ENCODE data around the gene LAGE3.
A peak's percentile ranks its signal among the peaks of the same experiment; 100 is the strongest.

LAGE3 gene

GRCh38 chrX:154430916-154431315 lies 48.2 kb downstream of the LAGE3 start:
- H3K4me3 ChIP-seq (ENCODE audit: low read length in 2 of 2): no peak overlapping the region
- no peak overlapping the region for H3K4me2 ChIP-seq (ENCODE audit: insufficient read depth, low read length, poor library complexity, severe bottlenecking)
- no peak overlapping the region for H3K14ac ChIP-seq (ENCODE audit: low read length)
- peaks cover 0 to 6% of the 10 kb centered on the region in 2 donors for H3K4me1 ChIP-seq (ENCODE audit: control insufficient read depth in 2 of 2, insufficient read depth in 1 of 2, low read depth in 1 of 2, low read length in 2 of 2)
- no peak overlapping the region for H2BK12ac ChIP-seq (ENCODE audit: low read length)
- H4K91ac ChIP-seq (ENCODE audit: low read depth, low read length, poor library complexity): no peak overlapping the region
- no peak overlapping the region for H3K4ac ChIP-seq (ENCODE audit: low read length)
- no peak overlapping the region for H3K23ac ChIP-seq (ENCODE audit: low read depth, low read length, poor library complexity)
- no peak overlapping the region for H2AK5ac ChIP-seq (ENCODE audit: low read depth, low read length)
- H3K9me3 ChIP-seq (replicated peaks in 1 of 2; ENCODE audit: control insufficient read depth in 2 of 2, insufficient read depth in 1 of 2, low read depth in 1 of 2, low read length in 2 of 2): no peaks in the 10 kb centered on the region
- no CpG with 5 or more reads among the region's 7 CpGs for WGBS, 2 donors (ENCODE audit: extremely low coverage in 2 of 2, insufficient read length in 2 of 2, insufficient replicate concordance in 1 of 2)
- H3K36me3 ChIP-seq (replicated peaks in 1 of 2; ENCODE audit: control insufficient read depth in 2 of 2, insufficient read depth in 2 of 2, low read length in 2 of 2): peaks cover 7 to 49% of the 10 kb centered on the region in 2 donors
- H2BK120ac ChIP-seq (ENCODE audit: low read depth, low read length): no peak overlapping the region
- no peak overlapping the region for H3K27ac ChIP-seq (replicated peaks; ENCODE audit: low read length)
- no peak for DNase-seq (ENCODE audit: low spot score)
- no peak overlapping the region for H4K8ac ChIP-seq (ENCODE audit: low read depth, low read length)
- H3K9ac ChIP-seq (ENCODE audit: low read depth, low read length, poor library complexity): no peak overlapping the region
- H3K27me3 ChIP-seq (ENCODE audit: control insufficient read depth in 3 of 3, insufficient read depth in 3 of 3, low read depth in 1 of 3, low read length in 3 of 3): no peaks in the 10 kb centered on the region
- H2BK5ac ChIP-seq (ENCODE audit: low read length): no peak overlapping the region
- H3K18ac ChIP-seq (ENCODE audit: low read length): no peak overlapping the region
- no peak overlapping the region for H2BK15ac ChIP-seq (ENCODE audit: low read length)
- peaks cover 11% of the 10 kb centered on the region for H3K79me1 ChIP-seq (ENCODE audit: low read depth, low read length)
- no peak overlapping the region for H2AFZ ChIP-seq (ENCODE audit: low read length)

GRCh38 chrX:154430479-154430878 lies 48.6 kb downstream of the LAGE3 start:
- H3K79me1 ChIP-seq (ENCODE audit: low read depth, low read length): peaks cover 11% of the 10 kb centered on the region
- no peak overlapping the region for H2AK5ac ChIP-seq (ENCODE audit: low read depth, low read length)
- no peak overlapping the region for H3K4me3 ChIP-seq (ENCODE audit: low read length in 2 of 2)
- H3K36me3 ChIP-seq (replicated peaks in 1 of 2; ENCODE audit: control insufficient read depth in 2 of 2, insufficient read depth in 2 of 2, low read length in 2 of 2): peaks cover 7 to 45% of the 10 kb centered on the region in 2 donors
- no peak overlapping the region for H3K27ac ChIP-seq (replicated peaks; ENCODE audit: low read length)
- no peak overlapping the region for H3K4ac ChIP-seq (ENCODE audit: low read length)
- H2BK120ac ChIP-seq (ENCODE audit: low read depth, low read length): no peak overlapping the region
- no peak overlapping the region for H2BK12ac ChIP-seq (ENCODE audit: low read length)
- no peak overlapping the region for H2BK15ac ChIP-seq (ENCODE audit: low read length)
- no peaks in the 10 kb centered on the region for H3K9me3 ChIP-seq (replicated peaks in 1 of 2; ENCODE audit: control insufficient read depth in 2 of 2, insufficient read depth in 1 of 2, low read depth in 1 of 2, low read length in 2 of 2)
- peaks cover 0 to 6% of the 10 kb centered on the region in 2 donors for H3K4me1 ChIP-seq (ENCODE audit: control insufficient read depth in 2 of 2, insufficient read depth in 1 of 2, low read depth in 1 of 2, low read length in 2 of 2)
- no peak overlapping the region for H4K8ac ChIP-seq (ENCODE audit: low read depth, low read length)
- no peaks in the 10 kb centered on the region for H3K27me3 ChIP-seq (ENCODE audit: control insufficient read depth in 3 of 3, insufficient read depth in 3 of 3, low read depth in 1 of 3, low read length in 3 of 3)
- no peak overlapping the region for H4K91ac ChIP-seq (ENCODE audit: low read depth, low read length, poor library complexity)
- H3K18ac ChIP-seq (ENCODE audit: low read length): no peak overlapping the region
- H3K4me2 ChIP-seq (ENCODE audit: insufficient read depth, low read length, poor library complexity, severe bottlenecking): no peak overlapping the region
- H2BK5ac ChIP-seq (ENCODE audit: low read length): no peak overlapping the region
- WGBS, 2 donors (ENCODE audit: extremely low coverage in 2 of 2, insufficient read length in 2 of 2, insufficient replicate concordance in 1 of 2): no CpG with 5 or more reads among the region's 6 CpGs
- no peak overlapping the region for H3K23ac ChIP-seq (ENCODE audit: low read depth, low read length, poor library complexity)
- H3K9ac ChIP-seq (ENCODE audit: low read depth, low read length, poor library complexity): no peak overlapping the region
- no peak overlapping the region for H2AFZ ChIP-seq (ENCODE audit: low read length)
- no peak for DNase-seq (ENCODE audit: low spot score)
- no peak overlapping the region for H3K14ac ChIP-seq (ENCODE audit: low read length)

GRCh38 chrX:154429711-154430110 lies 49.4 kb downstream of the LAGE3 start:
- H3K14ac ChIP-seq (ENCODE audit: low read length): no peak overlapping the region
- no CpG with 5 or more reads among the region's 2 CpGs for WGBS, 2 donors (ENCODE audit: extremely low coverage in 2 of 2, insufficient read length in 2 of 2, insufficient replicate concordance in 1 of 2)
- H2AK5ac ChIP-seq (ENCODE audit: low read depth, low read length): no peak overlapping the region
- no peak overlapping the region for H3K9ac ChIP-seq (ENCODE audit: low read depth, low read length, poor library complexity)
- H3K4me3 ChIP-seq (ENCODE audit: low read length in 2 of 2): no peak overlapping the region
- no peak overlapping the region for H3K18ac ChIP-seq (ENCODE audit: low read length)
- no peak overlapping the region for H3K4ac ChIP-seq (ENCODE audit: low read length)
- peaks cover 0 to 6% of the 10 kb centered on the region in 2 donors for H3K4me1 ChIP-seq (ENCODE audit: control insufficient read depth in 2 of 2, insufficient read depth in 1 of 2, low read depth in 1 of 2, low read length in 2 of 2)
- no peaks in the 10 kb centered on the region for H3K27me3 ChIP-seq (ENCODE audit: control insufficient read depth in 3 of 3, insufficient read depth in 3 of 3, low read depth in 1 of 3, low read length in 3 of 3)
- DNase-seq (ENCODE audit: low spot score): no peak
- H3K79me1 ChIP-seq (ENCODE audit: low read depth, low read length): peaks cover 11% of the 10 kb centered on the region
- H2BK5ac ChIP-seq (ENCODE audit: low read length): no peak overlapping the region
- no peak overlapping the region for H4K91ac ChIP-seq (ENCODE audit: low read depth, low read length, poor library complexity)
- no peak overlapping the region for H4K8ac ChIP-seq (ENCODE audit: low read depth, low read length)
- H2BK12ac ChIP-seq (ENCODE audit: low read length): no peak overlapping the region
- H3K4me2 ChIP-seq (ENCODE audit: insufficient read depth, low read length, poor library complexity, severe bottlenecking): no peak overlapping the region
- H2BK15ac ChIP-seq (ENCODE audit: low read length): no peak overlapping the region
- no peak overlapping the region for H3K27ac ChIP-seq (replicated peaks; ENCODE audit: low read length)
- H3K36me3 ChIP-seq (replicated peaks in 1 of 2; ENCODE audit: control insufficient read depth in 2 of 2, insufficient read depth in 2 of 2, low read length in 2 of 2): peaks cover 7 to 38% of the 10 kb centered on the region in 2 donors
- no peak overlapping the region for H2BK120ac ChIP-seq (ENCODE audit: low read depth, low read length)
- no peak overlapping the region for H2AFZ ChIP-seq (ENCODE audit: low read length)
- H3K9me3 ChIP-seq (replicated peaks in 1 of 2; ENCODE audit: control insufficient read depth in 2 of 2, insufficient read depth in 1 of 2, low read depth in 1 of 2, low read length in 2 of 2): no peaks in the 10 kb centered on the region
- no peak overlapping the region for H3K23ac ChIP-seq (ENCODE audit: low read depth, low read length, poor library complexity)

GRCh38 chrX:154428176-154429171 lies 50.6 kb downstream of the LAGE3 start, which contains the start of gene ATP6AP1:
ATP6AP1 (plus strand) TSS chrX:154428677; CDS start chrX:154428693, 16 bp downstream.
- Histone ChIP-seq H3K9me3 (replicated peaks in 1 of 2; ENCODE audit: control insufficient read depth in 2 of 2, insufficient read depth in 1 of 2, low read depth in 1 of 2, low read length in 2 of 2) (no peaks in the 10 kb centered on the region), H3K4me3 (ENCODE audit: low read length in 2 of 2) (peak within 1 kb of the TSS; percentile 67 to 91), H3K27ac (replicated peaks; ENCODE audit: low read length) (no peak within 1 kb of the TSS), H3K4ac (ENCODE audit: low read length) (no peak within 1 kb of the TSS), H3K36me3 (replicated peaks in 1 of 2; ENCODE audit: control insufficient read depth in 2 of 2, insufficient read depth in 2 of 2, low read length in 2 of 2) (peaks cover 2 to 25% of the 10 kb centered on the region in 2 donors), H2BK15ac (ENCODE audit: low read length) (no peak within 1 kb of the TSS), H3K18ac (ENCODE audit: low read length) (peak within 1 kb of the TSS; percentile 95), H2BK12ac (ENCODE audit: low read length) (no peak within 1 kb of the TSS), H2BK5ac (ENCODE audit: low read length) (peak within 1 kb of the TSS; percentile 75), H4K91ac (ENCODE audit: low read depth, low read length, poor library complexity) (no peak within 1 kb of the TSS), H3K14ac (ENCODE audit: low read length) (peak within 1 kb of the TSS; percentile 94), H2AK5ac (ENCODE audit: low read depth, low read length) (peak within 1 kb of the TSS; percentile 46), H3K23ac (ENCODE audit: low read depth, low read length, poor library complexity) (peak within 1 kb of the TSS; percentile 55), H2AFZ (ENCODE audit: low read length) (peak within 1 kb of the TSS; percentile 85), H3K4me2 (ENCODE audit: insufficient read depth, low read length, poor library complexity, severe bottlenecking) (peak within 1 kb of the TSS; percentile 57), H3K4me1 (ENCODE audit: control insufficient read depth in 2 of 2, insufficient read depth in 1 of 2, low read depth in 1 of 2, low read length in 2 of 2) (peaks cover 0 to 6% of the 10 kb centered on the region in 2 donors), H3K27me3 (ENCODE audit: control insufficient read depth in 3 of 3, insufficient read depth in 3 of 3, low read depth in 1 of 3, low read length in 3 of 3) (no peaks in the 10 kb centered on the region), H3K9ac (ENCODE audit: low read depth, low read length, poor library complexity) (peak within 1 kb of the TSS; percentile 98), H2BK120ac (ENCODE audit: low read depth, low read length) (no peak within 1 kb of the TSS), H3K79me1 (ENCODE audit: low read depth, low read length) (peaks cover 11% of the 10 kb centered on the region), H4K8ac (ENCODE audit: low read depth, low read length) (no peak within 1 kb of the TSS)
- WGBS, 2 donors (ENCODE audit: extremely low coverage in 2 of 2, insufficient read length in 2 of 2, insufficient replicate concordance in 1 of 2): no CpG with 5 or more reads among the region's 87 CpGs
- DNase-seq (ENCODE audit: low spot score): peak; percentile 82
